Measurements from ENCODE around the gene RNF225.

DNA sequence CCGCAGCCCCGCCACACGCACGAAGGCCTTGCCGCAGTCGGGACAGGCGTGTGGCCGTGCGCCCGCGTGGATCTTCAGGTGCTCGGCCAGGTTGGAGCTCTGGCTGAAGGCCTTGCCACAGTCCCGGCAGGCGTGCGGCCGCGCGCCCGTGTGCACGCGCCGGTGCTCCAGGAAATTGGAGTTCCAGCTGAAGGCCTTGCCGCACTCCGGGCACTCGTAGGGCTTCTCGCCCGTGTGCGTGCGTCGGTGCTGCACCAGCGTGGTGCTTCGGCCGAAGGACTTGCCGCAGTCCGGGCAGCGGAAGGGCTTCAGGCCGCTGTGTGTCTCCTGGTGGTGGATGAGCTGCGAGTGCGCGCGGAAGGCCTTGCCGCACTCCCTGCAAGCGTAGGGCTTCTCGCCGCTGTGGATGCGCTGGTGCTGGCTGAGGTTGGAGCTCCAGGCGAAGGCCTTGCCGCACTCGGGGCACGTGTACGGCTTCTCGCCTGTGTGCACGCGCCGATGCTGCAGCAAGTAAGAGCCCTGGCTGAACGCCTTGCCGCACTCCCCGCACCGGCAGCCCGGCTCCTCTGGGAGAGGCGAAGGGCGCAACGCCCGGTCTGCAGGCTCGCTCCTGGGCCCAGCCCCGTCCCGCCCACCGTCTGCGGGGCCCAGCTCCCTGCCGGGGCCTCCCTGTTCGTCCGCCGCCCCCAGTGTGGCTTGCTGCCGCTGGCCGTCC lies 38.5 kb upstream of the RNF225 start:
- no peak for TF ChIP-seq TEAD4 (IDR thresholded peaks at IDR 0.05)
- no peak for TF ChIP-seq MAX (IDR thresholded peaks at IDR 0.05)
- no peak for TF ChIP-seq TAF1 (IDR thresholded peaks at IDR 0.05; ENCODE audit: low read depth)
- no peak for TF ChIP-seq FOXM1 (IDR thresholded peaks at IDR 0.05; ENCODE audit: borderline replicate concordance, low read depth)
- TF ChIP-seq ZBTB7A (IDR thresholded peaks at IDR 0.05; ENCODE audit: low read depth), result no peak
- TF ChIP-seq REST (IDR thresholded peaks at IDR 0.05; ENCODE audit: low read depth), result no peak
- no peak for TF ChIP-seq EP300 (IDR thresholded peaks at IDR 0.05; ENCODE audit: borderline replicate concordance)
- TF ChIP-seq, protein P1, sequence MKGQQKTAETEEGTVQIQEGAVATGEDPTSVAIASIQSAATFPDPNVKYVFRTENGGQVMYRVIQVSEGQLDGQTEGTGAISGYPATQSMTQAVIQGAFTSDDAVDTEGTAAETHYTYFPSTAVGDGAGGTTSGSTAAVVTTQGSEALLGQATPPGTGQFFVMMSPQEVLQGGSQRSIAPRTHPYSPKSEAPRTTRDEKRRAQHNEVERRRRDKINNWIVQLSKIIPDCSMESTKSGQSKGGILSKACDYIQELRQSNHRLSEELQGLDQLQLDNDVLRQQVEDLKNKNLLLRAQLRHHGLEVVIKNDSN (IDR thresholded peaks at IDR 0.05), result no peak
- no peak for TF ChIP-seq CREB1 (IDR thresholded peaks at IDR 0.05; ENCODE audit: low read depth)
- TF ChIP-seq NFIC (IDR thresholded peaks at IDR 0.05), result no peak
- no peak for TF ChIP-seq CEBPB (IDR thresholded peaks at IDR 0.05)

All from Ishikawa (cell line).